GM19438 (cell line): Measurements from ENCODE around the gene SPACA4.

Experiments
- ATAC-seq: cut with Tn5 transposase; IDR thresholded peaks from one replicate; pipeline ENCODE4 v1.9.1; 2021; ENCODE audit warnings: low read depth; ENCODE audit not compliant: unreplicated experiment

The SPACA4 gene

DNA sequence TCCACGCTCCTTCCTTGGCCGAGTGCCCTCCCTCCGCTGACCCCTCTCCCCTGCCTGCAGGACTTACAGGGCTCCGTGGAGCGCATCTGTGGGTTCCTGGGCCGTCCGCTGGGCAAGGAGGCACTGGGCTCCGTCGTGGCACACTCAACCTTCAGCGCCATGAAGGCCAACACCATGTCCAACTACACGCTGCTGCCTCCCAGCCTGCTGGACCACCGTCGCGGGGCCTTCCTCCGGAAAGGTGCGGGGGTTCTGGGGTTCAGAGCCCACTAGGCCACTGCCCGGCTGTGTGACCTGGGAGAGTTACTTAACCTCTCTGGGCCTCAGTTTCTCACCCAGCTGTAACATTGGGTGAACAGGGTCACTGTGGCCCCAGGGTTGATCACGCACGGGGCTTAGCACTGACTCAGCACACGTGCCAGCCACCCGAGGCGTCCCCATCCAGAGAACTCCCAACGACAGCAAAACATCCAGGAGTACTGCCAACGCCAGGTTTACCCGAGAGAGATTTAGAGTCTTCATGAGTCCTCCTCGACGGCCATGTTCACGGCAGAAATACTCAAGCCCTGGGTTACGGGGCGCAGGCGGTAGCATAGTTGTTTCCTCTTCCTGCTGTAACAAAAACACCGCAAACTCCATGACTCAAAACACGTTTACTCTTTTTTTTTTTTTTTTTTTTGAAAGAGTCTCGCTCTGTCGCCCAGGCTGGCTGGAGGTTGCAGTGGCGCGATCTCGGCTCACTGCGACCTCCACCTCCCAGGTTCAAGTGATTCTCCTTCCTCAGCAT lies 9.7 kb upstream of the SPACA4 start:
- ATAC-seq = no peak

DNA sequence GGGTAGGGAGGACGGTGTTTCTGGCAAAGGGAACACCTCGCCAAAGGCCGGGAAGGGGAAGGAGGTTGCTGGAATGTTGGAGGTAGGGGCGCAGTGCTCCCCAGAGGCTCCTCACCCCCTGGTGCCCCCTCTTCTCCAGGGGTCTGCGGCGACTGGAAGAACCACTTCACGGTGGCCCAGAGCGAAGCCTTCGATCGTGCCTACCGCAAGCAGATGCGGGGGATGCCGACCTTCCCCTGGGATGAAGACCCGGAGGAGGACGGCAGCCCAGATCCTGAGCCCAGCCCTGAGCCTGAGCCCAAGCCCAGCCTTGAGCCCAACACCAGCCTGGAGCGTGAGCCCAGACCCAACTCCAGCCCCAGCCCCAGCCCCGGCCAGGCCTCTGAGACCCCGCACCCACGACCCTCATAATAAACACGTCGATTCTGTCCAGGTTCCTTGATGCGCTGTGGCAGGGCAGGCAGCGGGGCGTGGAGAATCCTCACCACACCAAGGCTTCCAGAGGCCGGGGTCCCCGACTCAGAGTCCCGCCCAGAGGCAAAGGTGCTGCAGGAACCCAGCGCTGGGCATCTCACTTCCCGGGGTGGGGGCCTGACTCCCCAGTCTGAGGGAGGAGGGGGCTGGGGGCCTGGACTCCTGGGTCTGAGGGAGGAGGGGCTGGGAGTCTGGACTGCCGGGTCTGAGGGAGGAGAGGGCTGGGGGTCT lies 7.4 kb upstream of the SPACA4 start:
- no peak for ATAC-seq

DNA sequence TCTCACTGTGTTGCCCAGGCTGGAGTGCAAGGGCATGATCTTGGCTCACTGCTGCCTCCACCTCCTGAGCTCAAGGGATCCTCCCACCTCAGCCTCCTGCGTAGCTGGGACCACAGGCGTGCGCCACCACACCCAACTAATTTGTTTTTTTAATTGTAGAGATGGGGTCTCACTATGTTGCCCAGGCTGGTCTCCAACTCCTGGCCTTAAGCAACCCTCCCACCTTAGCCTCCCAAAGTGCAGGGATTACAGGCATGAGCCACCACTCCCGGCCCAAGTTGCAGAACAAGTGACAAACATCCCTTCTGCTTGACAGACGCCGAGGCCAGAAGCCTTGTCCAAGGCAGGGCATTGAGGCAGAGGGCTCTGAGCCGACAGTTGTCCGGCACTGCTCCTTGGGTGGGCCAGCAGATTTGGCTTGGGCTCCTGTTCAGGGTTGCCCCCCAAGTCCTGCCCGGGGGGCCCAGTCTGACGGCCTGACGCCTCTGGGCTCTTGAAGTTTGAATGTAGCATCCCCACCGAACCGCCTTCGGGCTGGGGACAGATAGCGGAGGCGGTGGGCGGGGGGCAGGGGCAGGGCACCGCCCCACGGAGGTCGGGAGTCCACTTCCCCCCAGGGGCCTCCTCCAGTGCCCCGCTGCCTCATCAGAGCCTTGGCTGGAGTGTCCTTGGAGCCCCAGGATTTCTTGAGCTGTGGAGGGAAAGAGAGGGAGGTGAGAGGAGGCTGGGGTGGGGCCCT lies 5.7 kb upstream of the SPACA4 start:
- no peak for ATAC-seq

DNA sequence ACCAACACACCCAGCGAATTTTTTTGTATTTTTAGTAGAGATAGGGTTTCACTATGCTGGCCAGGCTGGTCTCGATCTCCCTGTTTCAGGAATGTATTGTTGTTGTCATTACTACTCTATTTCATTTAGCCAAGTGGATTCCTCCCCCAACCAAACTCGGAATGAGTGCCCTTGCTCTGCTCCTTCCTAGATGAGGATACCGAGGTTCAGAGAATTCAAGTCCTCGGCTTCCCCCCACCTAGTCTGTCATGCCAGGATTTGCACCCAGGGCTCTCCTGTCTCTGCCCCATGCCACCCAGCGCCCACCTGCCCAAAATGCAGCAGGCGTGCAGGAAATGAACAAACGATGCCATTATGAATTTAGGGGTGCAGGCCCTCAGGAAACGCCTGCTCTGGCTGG lies 3.5 kb upstream of the SPACA4 start:
- no peak for ATAC-seq

DNA sequence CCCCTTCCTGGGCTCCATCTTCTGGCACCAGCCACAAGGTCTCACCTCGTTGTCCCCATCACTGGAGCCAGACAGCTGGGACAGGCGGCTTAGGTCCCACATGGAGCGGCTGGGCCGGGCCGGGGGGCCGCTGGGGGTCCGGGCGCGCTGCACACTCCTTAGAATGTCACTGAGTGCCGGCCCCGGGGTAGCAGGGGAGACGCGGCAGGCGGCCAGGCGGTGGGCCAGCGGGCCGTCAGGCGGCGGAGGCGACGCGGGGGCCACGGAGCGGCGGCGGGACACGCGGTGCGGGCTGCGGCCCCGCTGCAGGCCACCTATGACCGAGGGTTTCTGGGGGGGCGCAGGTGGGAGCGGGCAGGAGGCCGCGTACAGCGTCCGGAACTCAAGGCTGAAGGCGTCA lies 3.1 kb upstream of the SPACA4 start:
- ATAC-seq = no peak

DNA sequence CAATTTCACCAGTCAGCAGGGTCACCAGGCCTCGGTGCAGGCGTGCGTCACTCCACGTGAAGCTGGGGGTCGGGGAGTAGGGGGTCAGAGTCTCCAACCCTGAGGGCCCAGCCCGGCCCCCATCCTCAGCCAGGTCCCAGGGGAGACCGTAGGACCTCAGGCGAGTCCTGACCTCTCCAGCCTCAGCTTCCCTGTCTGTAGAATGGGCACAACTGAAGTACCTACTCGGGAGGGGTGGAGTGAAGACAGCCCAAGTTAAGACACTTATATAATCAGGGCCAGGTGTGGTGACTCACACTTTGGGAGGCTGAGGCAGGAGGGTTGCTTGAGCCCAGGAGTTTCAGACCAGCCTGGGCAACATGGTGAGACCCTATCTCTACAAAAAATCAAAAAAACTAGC lies 2.7 kb upstream of the SPACA4 start:
- ATAC-seq = no peak

DNA sequence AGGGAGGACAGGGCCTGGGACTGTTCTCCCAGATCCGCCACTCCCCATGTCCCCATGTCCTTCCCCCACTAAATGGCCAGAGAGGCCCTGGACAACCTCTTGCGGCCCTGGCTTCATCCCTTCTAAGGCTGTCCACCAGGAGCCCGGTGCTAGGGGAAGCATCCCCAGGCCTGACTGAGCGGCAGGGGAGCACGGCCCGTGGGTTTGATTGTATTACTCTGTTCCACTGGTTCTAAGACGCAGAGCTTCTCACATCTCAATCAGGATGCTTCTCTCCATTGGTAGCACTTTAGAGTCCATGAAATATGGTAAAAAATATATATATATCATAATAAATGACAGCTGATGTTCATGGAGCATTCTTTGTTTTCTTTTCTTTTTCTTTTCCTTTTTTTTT lies 815 bp downstream of the SPACA4 start:
- ATAC-seq = no peak

DNA sequence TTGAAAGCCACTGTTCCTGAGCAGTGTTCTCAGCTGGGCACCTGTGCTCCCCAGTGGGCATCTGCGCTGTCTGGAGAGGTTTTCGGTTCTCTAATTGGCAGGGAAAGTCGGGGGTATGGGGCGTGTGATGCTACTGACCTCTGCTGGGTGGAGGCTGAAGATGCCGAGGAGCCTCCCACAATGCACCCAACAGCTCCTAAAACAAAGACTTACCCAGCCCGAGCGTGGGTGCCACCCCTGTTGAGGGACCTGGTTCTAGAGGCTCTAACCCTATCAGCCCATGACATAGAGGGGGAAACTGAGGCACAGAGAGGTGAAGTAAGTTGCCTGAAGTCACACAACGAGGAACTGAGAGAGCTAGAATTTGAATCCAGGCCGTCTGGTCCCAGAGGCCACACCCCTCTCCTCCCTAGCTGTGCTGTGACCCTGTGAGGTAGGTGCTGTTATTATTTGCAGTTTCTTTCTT lies 2.3 kb downstream of the SPACA4 start:
- peak; percentile 62 for ATAC-seq

DNA sequence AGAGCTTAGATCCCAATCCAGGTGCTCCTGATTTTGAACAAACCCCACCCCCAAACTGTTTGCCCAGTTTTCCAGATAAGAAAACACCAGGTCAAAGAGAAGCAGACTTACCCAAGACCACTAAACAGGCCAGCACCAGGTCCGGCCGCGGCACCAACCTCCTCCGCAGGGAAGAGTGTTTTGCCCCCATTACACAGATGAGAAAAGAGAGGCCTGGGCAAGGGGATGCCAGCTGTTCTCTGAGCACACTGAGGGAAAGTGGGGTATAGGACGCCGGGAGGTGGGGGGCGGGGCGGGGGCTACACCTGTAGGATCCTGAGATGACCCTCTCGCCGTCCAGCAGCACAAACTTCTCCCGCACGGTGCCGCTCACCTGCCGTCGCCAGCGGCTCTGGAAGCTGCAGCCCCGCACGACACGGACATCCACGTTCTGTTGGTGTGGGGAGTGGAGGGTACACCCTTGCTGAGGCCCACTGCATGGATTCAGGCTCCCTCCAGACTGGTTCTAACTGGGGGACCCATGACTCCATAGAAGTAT lies 3.1 kb downstream of the SPACA4 start:
- ATAC-seq = no peak

DNA sequence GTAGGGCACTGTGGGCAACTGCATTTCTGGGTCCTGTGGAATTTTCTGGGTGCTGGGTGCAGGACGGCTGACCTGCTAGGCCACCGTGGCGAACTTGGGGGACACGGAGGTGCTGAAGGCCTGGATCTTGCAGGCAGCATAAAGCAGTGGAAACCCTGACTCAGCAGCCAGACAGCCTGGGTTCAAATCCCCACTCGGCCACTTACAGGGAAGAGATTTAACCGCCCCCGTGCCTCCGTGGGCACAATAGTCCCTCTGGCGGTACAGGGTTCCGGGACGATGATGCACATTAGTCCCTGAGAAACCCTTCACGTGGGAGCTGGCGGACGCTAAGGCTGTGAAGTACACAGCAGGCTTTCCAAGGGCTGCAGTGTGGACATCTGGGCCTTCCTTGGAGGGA lies 5.3 kb downstream of the SPACA4 start:
- ATAC-seq = no peak

DNA sequence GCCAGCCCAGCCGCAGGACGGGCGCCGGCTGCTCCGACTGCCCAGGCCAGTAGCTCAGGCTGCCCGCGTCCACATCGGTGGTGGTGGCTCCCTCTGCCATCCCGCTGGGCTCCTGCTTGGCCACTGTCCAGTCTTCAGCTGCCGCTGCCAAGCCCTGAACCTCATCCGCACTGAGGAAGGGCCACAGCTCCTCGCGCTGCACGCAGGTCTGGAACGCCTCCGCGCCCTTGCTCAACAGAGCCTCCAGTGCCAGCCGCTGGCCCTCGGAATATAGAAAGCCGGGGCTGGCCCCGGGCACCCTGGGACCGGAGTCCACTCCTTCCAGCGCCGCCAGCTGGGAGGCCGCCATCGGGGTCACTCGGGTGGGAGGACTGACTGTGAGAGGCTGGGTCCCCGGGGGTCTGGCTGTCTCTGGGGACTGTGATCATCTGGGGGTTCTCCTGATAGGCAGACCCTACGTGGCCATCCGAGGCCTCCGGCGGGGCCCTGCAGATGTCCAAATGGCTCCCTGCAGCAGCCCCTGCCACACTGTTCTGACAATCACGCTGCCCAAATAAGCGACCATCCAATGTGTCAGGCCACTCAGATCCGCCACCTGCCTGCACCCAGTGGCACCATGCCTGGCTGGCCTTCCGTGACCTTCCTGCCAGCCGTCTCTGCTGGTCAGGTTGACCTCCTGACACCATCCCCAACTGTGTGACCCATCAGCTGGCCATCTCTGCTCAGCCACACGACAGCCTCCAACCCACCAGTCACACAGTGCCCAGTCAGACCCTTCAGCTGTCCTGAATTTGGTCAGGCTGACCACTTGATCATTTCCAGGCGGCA lies 6.7 kb downstream of the SPACA4 start:
- no peak for ATAC-seq

DNA sequence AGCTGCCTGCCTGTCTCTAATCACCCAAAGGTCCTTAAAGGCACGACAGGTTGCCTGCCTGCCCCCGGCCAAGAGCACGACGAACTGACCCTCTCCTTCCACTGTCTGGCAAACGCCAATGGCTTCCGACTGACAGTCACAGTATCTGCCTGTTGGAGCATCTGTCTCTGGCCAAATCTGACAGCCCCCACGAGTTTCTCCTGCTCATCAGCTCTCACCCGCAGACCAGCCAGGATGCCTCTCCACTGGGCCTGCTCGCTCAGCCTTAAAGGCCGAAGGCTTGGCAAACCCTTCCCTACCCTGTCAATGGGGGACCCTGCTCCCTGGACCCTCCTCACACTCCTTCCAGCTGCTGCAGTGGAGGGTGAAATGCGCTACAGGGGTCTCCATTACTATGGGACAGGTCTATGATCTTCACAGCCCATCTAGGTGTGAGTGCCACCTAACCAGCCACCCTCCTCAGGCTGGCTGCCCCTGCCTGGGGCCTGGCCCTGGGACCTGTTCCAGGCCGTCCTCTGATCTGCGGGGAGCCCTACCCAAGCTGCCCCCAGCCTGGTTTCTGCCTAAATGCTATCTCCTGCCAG lies 7.4 kb downstream of the SPACA4 start:
- no peak for ATAC-seq

DNA sequence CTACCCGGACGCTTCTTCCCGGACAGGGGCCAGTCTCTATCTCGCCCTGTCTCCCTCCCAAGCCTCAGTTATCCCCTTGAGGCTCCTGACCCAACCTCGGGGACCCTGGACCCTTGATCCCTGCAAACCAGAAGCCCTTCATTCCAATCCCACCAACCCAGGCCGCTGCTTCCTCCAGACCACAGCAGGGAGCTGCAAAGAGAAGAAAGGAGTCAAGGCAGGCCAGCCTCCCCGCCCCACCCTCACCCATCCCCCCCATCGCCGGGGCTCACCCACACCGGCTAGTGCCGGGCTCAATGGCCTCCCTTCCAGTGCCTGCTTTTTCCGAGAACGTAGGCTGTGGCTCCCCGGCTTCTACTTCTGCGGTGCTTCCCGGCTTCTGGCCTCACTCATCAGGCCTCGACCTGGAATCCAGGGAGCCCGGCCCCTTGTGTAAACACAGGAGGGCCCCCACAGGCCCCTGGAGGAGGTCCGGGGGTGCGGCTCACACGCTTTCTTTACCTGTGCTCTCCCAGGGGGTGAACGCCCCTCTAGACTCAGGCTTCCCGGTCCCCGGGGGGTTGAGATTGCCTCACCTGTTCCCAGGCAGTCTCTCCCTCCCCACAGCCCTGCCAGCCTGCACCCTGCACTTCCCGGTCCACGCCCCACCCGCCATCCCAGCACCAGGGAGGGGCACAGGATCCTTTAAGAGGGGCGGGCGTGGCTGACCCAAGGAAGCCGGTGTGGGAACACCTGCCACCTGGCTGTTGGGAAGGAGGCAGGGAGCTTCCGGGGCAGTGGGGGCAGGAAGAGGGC lies 8.1 kb downstream of the SPACA4 start, which contains the start of gene FAM83E:
TSS of gene FAM83E (minus strand) at position 641 of the 795 bp plus-strand sequence. CDS start 1,704 bp downstream, outside the sequence.
- ATAC-seq = no peak

DNA sequence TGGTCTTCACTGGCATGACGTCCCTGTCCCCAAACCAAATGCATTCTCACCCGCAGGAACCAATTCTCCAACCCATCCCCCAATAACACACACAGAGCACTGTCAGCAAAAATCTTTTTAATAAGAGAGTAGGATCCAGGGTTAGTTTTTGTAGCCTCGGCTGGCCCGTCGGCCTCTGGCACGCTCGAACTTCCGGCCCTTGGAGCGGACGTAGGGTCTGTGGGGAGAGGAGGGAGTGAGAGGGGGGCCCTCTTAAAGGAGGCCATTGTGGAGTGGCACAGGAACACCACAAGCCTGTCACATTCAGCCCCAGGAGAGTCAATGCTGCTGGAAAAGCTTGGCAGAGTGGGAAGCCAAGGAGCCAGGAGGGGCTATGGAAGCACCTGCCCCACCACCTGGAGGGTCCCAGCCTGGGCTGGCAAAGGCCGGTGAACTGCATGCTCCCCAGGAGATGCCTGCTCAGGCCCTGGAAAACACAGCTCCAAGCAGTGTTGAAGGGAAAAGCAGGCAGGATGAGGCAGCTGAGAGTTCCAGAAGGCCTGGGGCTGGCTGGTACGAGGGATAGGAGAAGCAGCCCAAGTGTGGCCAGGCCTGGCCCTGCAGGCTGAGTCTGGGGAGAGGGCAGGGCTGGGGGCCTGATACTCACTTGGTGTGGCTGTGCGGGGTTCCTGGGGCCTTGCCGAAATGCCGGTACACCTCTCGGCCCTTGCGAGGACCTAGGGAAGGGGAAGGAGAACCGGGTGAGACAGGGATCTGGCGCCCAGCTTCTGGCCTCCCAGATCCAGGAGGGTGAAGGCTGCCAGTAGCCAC lies 8.9 kb downstream of the SPACA4 start:
- no peak for ATAC-seq

DNA sequence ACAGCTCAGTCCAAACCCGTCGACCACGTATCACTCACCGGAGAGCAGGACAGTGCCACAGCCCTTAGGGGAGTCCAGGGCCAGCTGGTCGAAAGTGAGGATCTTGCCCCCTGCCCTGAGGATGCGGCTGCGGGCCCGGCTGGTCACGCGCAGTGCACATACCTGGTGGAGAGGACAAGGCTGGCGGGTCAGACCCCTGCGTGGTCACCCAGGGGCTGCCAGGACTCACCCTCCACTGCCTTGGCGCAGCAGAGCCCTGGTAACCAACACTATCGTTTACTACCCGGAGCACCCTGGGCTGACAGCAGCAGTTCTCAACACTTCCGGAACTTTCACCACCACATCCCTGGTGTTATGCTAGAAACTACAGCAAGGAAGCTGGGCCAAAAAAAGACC lies 9.5 kb downstream of the SPACA4 start:
- ATAC-seq = no peak

- no peak for ATAC-seq
Observed at GRCh38 chr19:48616491-48617056, 10.0 kb downstream of the SPACA4 start.

DNA sequence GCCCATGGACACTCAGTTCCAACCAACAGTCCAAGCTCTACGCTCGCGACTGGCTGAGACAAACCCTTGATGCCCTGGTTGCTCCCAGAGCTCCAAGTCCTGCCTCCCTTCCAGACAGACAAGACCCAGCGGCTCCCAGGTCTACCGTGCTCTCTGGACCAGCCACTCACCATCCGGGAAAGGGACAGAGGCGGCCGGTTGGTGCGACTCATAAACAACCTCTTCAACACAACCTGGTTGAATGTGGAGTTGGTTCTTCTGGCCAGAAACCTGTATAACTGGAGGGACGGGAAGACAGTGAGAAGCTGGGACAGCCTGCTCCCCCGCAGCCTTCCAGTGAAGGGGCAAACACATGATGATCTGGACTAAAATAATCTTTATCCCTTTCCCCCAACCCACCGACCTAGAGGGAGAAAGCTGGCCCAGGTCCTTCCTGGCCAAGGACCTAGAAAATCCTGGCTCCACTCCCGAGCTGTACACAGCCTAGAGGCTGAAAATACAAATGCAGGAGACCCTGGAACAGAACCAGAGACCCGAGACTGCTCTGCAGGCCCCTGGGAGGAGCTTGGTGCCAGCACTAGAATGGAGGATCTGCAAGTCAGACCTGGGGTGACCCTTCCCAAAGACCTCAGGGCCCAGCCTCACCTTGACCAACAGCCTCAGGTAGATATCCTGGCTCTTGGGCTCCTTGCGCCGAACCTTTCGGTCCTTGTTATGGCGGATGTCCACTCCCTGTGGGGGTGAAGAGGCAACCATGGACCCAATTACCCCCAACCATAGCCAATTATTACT lies 10.8 kb downstream of the SPACA4 start:
- ATAC-seq = no peak
